H1 (cell line): ENCODE data around the gene GYPC. TPM values are rescaled to one million over a fixed set of nuclear protein-coding genes. Genes with fewer than 3 reads are reported as not detected.
A peak's percentile ranks its signal among the peaks of the same experiment; 100 is the strongest.

Experiments
- CTCF ChIA-PET: fragments of 300-600 bp; sonication (Branson Sonifier 250); formaldehyde crosslinking; loops from one replicate; lab custom pipeline; 2021; ENCODE audit not compliant: partially characterized antibody; lab: Charles Lee
- POLR2A ChIA-PET: fragments of 300-600 bp; sonication (Branson Sonifier 250); formaldehyde crosslinking; loops from one replicate; lab custom pipeline; 2021; ENCODE audit warnings: inconsistent platforms; ENCODE audit not compliant: partially characterized antibody; lab: Charles Lee
- DNase-seq, 2 experiments: peaks; one replicate each; pipeline versions ENCODE4 v3.0.0 to v3.0.0-alpha.2; 2010 to 2022; ENCODE audit warnings: low spot score in 2 of 2, low read depth in 1 of 2, mixed read lengths in 1 of 2
- FAIRE-seq: peaks from 2 replicates; lab custom pipeline; 2011; peaks lifted over from hg19 to GRCh38; lab: Jason Lieb, UNC
- H2AFZ ChIP-seq: 2 replicates; pipeline ENCODE4 v1.8.1; 2012; ENCODE audit warnings: low read length, inconsistent platforms
- H2AK5ac ChIP-seq: 2 replicates; pipeline ENCODE4 v1.6.1; 2013; ENCODE audit warnings: low read depth, low read length
- H2BK120ac ChIP-seq: replicated peaks from 2 replicates; pipeline ENCODE3; 2013; ENCODE audit warnings: low read depth, low read length, inconsistent platforms
- H2BK12ac ChIP-seq: 2 replicates; pipeline ENCODE4 v1.6.1; 2013; ENCODE audit warnings: low read depth, low read length
- H2BK15ac ChIP-seq: 2 replicates; pipeline ENCODE4 v1.6.1; 2013; ENCODE audit warnings: low read length
- H2BK20ac ChIP-seq: 2 replicates; pipeline ENCODE4 v1.6.1; 2013; ENCODE audit warnings: low read length
- H2BK5ac ChIP-seq: 2 replicates; pipeline ENCODE4 v1.6.1; 2013; ENCODE audit warnings: low read depth, low read length
- H3K14ac ChIP-seq: 2 replicates; pipeline ENCODE4 v1.6.1; 2013; ENCODE audit warnings: inconsistent platforms; ENCODE audit not compliant: insufficient read length
- H3K18ac ChIP-seq: 2 replicates; pipeline ENCODE4 v1.6.1; 2013; ENCODE audit warnings: low read length; ENCODE audit errors: extremely low read depth
- H3K23ac ChIP-seq: 2 replicates; pipeline ENCODE4 v1.6.1; 2013; ENCODE audit warnings: inconsistent platforms; ENCODE audit not compliant: insufficient read length
- H3K23me2 ChIP-seq: 2 replicates; pipeline ENCODE4 v1.6.1; 2013; ENCODE audit warnings: low read depth, low read length
- H3K27ac ChIP-seq: 2 replicates; pipeline ENCODE4 v1.6.1; 2011; ENCODE audit warnings: low read depth, low read length, inconsistent platforms
- H3K27me3 ChIP-seq, 4 experiments: replicated peaks in 1 of 4; 1 replicate in 1 of 4; 2 replicates in 3 of 4; pipeline versions ENCODE4 v1.6.1 to v1.8.1; 2011 to 2013; ENCODE audit warnings: low read length in 3 of 4, mild to moderate bottlenecking in 3 of 4, inconsistent platforms in 2 of 4, mixed read lengths in 2 of 4, moderate library complexity in 1 of 4; ENCODE audit not compliant: control insufficient read depth in 3 of 4, insufficient read depth in 3 of 4; ENCODE audit errors: extremely low read depth in 1 of 4
- H3K36me3 ChIP-seq, 4 experiments: 2 replicates each; pipeline versions ENCODE4 v1.6.1 to v1.8.1; 2011 to 2013; ENCODE audit warnings: mild to moderate bottlenecking in 4 of 4, low read length in 3 of 4, moderate library complexity in 2 of 4, control low read depth in 1 of 4, inconsistent platforms in 1 of 4; ENCODE audit not compliant: insufficient read depth in 4 of 4, control insufficient read depth in 2 of 4
- H3K4ac ChIP-seq: replicated peaks from 2 replicates; pipeline ENCODE3; 2013; ENCODE audit warnings: low read length, low read depth, mixed read lengths, inconsistent platforms; ENCODE audit not compliant: insufficient read length
- H3K4me1 ChIP-seq, 4 experiments: replicated peaks in 1 of 4; 1 replicate in 1 of 4; 2 replicates in 3 of 4; pipeline versions ENCODE4 v1.6.1 to v1.8.1; 2011 to 2013; ENCODE audit warnings: low read length in 3 of 4, inconsistent platforms in 2 of 4, mixed read lengths in 1 of 4; ENCODE audit not compliant: insufficient read depth in 4 of 4, control insufficient read depth in 3 of 4
- H3K4me2 ChIP-seq, 2 experiments: 2 replicates each; pipeline versions ENCODE4 v1.6.1 to v1.8.1; 2011 to 2013; ENCODE audit warnings: low read depth in 2 of 2, low read length in 2 of 2, control low read depth in 1 of 2, inconsistent platforms in 1 of 2, mild to moderate bottlenecking in 1 of 2; ENCODE audit not compliant: insufficient read depth in 1 of 2
- H3K4me3 ChIP-seq, 4 experiments: fragments of 200-600, 300-600 bp in 1 of 4; sonication (generic), shearing (Covaris generic), sonication (Bioruptor Twin) in 1 of 4; 2 replicates each; pipeline versions ENCODE4 v1.5.1 to v1.8.1; 2011 to 2016; ENCODE audit warnings: low read length in 4 of 4, low read depth in 3 of 4, control low read depth in 2 of 4, inconsistent platforms in 2 of 4, mild to moderate bottlenecking in 2 of 4, mixed read lengths in 1 of 4, moderate library complexity in 1 of 4; ENCODE audit not compliant: insufficient read depth in 2 of 4; ENCODE audit errors: extremely low read depth in 1 of 4
- H3K56ac ChIP-seq: replicated peaks from 2 replicates; pipeline ENCODE3; 2013; ENCODE audit warnings: low read depth, mild to moderate bottlenecking, mixed read lengths, low read length, inconsistent platforms; ENCODE audit not compliant: insufficient read length
- H3K79me1 ChIP-seq: 2 replicates; pipeline ENCODE4 v1.6.1; 2013; ENCODE audit warnings: low read depth, low read length, control low read depth
- H3K79me2 ChIP-seq, 2 experiments: 2 replicates each; pipeline versions ENCODE4 v1.6.1 to v1.8.1; 2012 to 2013; ENCODE audit warnings: low read length in 2 of 2, mild to moderate bottlenecking in 2 of 2, inconsistent platforms in 1 of 2; ENCODE audit not compliant: insufficient read depth in 2 of 2, control insufficient read depth in 1 of 2
- H3K9ac ChIP-seq, 4 experiments: replicated peaks in 1 of 4; 1 replicate in 1 of 4; 2 replicates in 3 of 4; pipeline versions ENCODE4 v1.6.1 to v1.8.1; 2011 to 2013; ENCODE audit warnings: low read depth in 3 of 4, low read length in 3 of 4, control low read depth in 2 of 4, mild to moderate bottlenecking in 2 of 4, moderate library complexity in 2 of 4, inconsistent platforms in 1 of 4; ENCODE audit errors: extremely low read depth in 1 of 4
- H3K9me3 ChIP-seq, 2 experiments: 2 replicates each; pipeline versions ENCODE4 v1.6.1 to v1.8.1; 2012 to 2013; ENCODE audit warnings: mild to moderate bottlenecking in 2 of 2, moderate library complexity in 2 of 2, control low read depth in 1 of 2, inconsistent platforms in 1 of 2, low read depth in 1 of 2, low read length in 1 of 2, mixed read lengths in 1 of 2; ENCODE audit not compliant: insufficient read depth in 2 of 2
- H4K20me1 ChIP-seq, 2 experiments: replicated peaks in 1 of 2; 2 replicates each; pipeline versions ENCODE3 to v1.8.1; 2011 to 2013; ENCODE audit warnings: inconsistent platforms in 2 of 2, low read length in 2 of 2, mild to moderate bottlenecking in 1 of 2; ENCODE audit not compliant: insufficient read depth in 2 of 2, control insufficient read depth in 1 of 2
- H4K5ac ChIP-seq: 2 replicates; pipeline ENCODE4 v1.6.1; 2013; ENCODE audit warnings: low read length, low read depth, mixed read lengths, inconsistent platforms; ENCODE audit not compliant: insufficient read length
- H4K8ac ChIP-seq: 2 replicates; pipeline ENCODE4 v1.8.0; 2013; ENCODE audit warnings: mild to moderate bottlenecking, moderate library complexity, low read length, inconsistent platforms; ENCODE audit not compliant: insufficient read depth; ENCODE audit errors: extremely low read depth
- H4K91ac ChIP-seq: replicated peaks from 2 replicates; pipeline ENCODE3; 2013; ENCODE audit warnings: low read length, mixed read lengths, inconsistent platforms; ENCODE audit not compliant: insufficient read length
- HDAC2 ChIP-seq, 2 experiments: fragments of 300-600 bp in 1 of 2; sonication (generic) in 1 of 2; IDR thresholded peaks; 2 replicates each; pipeline ENCODE4 v1.6.1; 2011 to 2012; ENCODE audit warnings: low read depth in 2 of 2, low read length in 2 of 2, mild to moderate bottlenecking in 2 of 2, moderate library complexity in 2 of 2, borderline replicate concordance in 1 of 2, inconsistent platforms in 1 of 2
- WGBS, 2 experiments: shearing (Covaris generic) in 1 of 2; methylation state at CpG; one replicate each; pipeline versions ENCODE4 v1.1.6 to v1.1.7; 2013 to 2015; ENCODE audit warnings: low lambda C conversion rate in 2 of 2, mixed read lengths in 2 of 2, inconsistent platforms in 1 of 2, low coverage in 1 of 2, missing lambda C conversion rate in 1 of 2; ENCODE audit not compliant: insufficient replicate concordance in 2 of 2, insufficient coverage in 1 of 2, insufficient read length in 1 of 2; ENCODE audit errors: extremely low coverage in 1 of 2, missing lambda C conversion rate in 1 of 2; 5-methylcytosine and 5-hydroxymethylcytosine counted together
- polyA plus RNA-seq, 7 experiments: library from polyadenylated mRNA; depleted of rRNA in 3 of 7; stranded (reverse) in 5 of 7; unstranded in 2 of 7; fragments of >200 nt in 5 of 7; fragments of 200-250 nt in 2 of 7; gene quantifications; 1 replicate in 5 of 7; 2 replicates in 1 of 7; 4 replicates in 1 of 7; pipeline versions ENCODE4 v1.2.1 to v1.2.3, GENCODE V29; 2011 to 2013; ENCODE audit warnings: missing spikeins in 2 of 7, mixed read lengths in 2 of 7
- total RNA-seq: library from RNA; stranded (reverse); fragmentation: NEBNext Ultra II Directional; extraction: Animal tissue kit (Norgen Biotek cat#: 25700); gene quantifications from 2 replicates; pipeline ENCODE4 v1.2.1, GENCODE V29; 2021

Gene GYPC
- total and polyA plus RNA-seq, 2 of the 8 experiments (the other 6 are each of a cell fraction or from before 2014, with no cell fraction given), result 26.8 to 53.6 TPM

DNA sequence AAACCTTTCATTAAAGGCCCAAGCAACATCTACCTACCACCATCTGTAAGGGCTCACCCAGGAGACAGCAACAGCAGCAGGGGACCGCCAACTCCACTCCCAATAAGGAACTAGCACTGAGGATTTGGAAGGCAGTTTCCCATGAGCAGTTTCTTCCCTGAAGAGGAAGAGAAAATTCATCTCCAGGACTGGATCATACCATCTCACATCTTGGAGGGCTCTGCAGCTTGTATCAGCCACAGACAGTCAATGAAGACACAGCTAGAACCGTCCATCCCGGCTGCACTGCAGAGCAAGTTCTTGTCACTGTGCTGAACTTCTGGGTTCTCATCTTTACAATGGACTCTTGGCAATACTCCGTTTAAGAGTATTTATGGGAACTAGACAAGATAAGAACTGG is 2.8 kb upstream of the GYPC start:
- POLR2A ChIA-PET, result interaction anchor here (1.6 kb wide), 1 partner anchor 9 kb away, joined by 4 read pairs; no protein-coding TSS in a partner anchor
- Histone ChIP-seq H4K5ac (no peak overlapping the region), H3K4me3 (no peak overlapping the region), H3K4me1 (peaks cover 14 to 25% (median 16%) of the 10 kb centered on the region in 4 experiments), H3K27me3 (peaks cover 0 to 10% (median 8%) of the 10 kb centered on the region in 4 experiments; a peak in 4 of 7 replicates), H2BK120ac (no peak overlapping the region), H2BK12ac (no peak overlapping the region), H3K9me3 (no peaks in the 10 kb centered on the region), H3K23ac (no peak overlapping the region), H2BK5ac (no peak overlapping the region), H3K56ac (no peak overlapping the region), H3K14ac (no peak overlapping the region), H3K4ac (no peak overlapping the region), H3K36me3 (no peaks in the 10 kb centered on the region), H2AFZ (no peak overlapping the region), H4K20me1 (peaks cover 0 to 2% of the 10 kb centered on the region in 2 experiments), H3K18ac (no peak overlapping the region), H3K27ac (no peak overlapping the region), H3K9ac (no peak overlapping the region), H2BK15ac (no peak overlapping the region), H2BK20ac (no peak overlapping the region), H2AK5ac (no peak overlapping the region), H4K8ac (no peak overlapping the region), H4K91ac (no peak overlapping the region), H3K4me2 (no peak overlapping the region), H3K79me1 (no peaks in the 10 kb centered on the region), H3K79me2 (no peaks in the 10 kb centered on the region), H3K23me2 (peaks cover 11% of the 10 kb centered on the region)
- FAIRE-seq, result no peak
- CTCF ChIA-PET, result interaction anchor here (0.9 to 3.6 kb wide), 3 partner anchors 10 to 318 kb away, joined by 3 to 12 read pairs (median 4); no protein-coding TSS in a partner anchor
- WGBS, 2 experiments, result 96% methylated on average over 4 of the region's 4 CpGs; no CpG with 5 or more reads in 1 of the 2 experiments
- no peak for TF ChIP-seq HDAC2 (IDR thresholded peaks at IDR 0.05; ENCODE audit: borderline replicate concordance in 1 of 2, low read depth in 2 of 2, low read length in 2 of 2)
- DNase-seq, result peak in 1 of 2 experiments; percentile 11
